Measurements from ENCODE around the gene MARVELD3.
"Not testable (repeated sequence)": the region's sequence is repeated elsewhere in the genome, so short reads cannot be mapped to it uniquely, and the experiment has no call there.

Gene MARVELD3

DNA sequence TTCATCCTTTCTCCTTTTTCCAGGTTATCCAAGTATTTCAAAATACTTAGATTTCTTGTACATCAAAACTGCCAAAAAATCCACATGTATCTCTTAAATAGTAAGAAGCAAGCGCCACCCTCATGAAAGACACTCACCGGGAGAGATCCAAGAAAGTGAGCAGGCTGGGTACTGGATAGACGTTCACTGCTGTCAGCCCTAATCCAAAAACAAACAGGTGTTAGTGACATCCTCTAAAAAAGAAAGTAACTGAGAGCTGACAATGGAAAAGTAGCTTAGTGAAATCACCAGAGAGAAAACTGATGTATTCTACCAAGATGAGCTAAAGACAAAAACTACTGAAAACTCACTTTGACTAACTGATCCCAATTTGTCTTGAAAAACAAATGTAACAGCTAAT is 46.1 kb downstream of the MARVELD3 start:
- DNase-seq (ENCODE audit: low read depth) = no peak

DNA sequence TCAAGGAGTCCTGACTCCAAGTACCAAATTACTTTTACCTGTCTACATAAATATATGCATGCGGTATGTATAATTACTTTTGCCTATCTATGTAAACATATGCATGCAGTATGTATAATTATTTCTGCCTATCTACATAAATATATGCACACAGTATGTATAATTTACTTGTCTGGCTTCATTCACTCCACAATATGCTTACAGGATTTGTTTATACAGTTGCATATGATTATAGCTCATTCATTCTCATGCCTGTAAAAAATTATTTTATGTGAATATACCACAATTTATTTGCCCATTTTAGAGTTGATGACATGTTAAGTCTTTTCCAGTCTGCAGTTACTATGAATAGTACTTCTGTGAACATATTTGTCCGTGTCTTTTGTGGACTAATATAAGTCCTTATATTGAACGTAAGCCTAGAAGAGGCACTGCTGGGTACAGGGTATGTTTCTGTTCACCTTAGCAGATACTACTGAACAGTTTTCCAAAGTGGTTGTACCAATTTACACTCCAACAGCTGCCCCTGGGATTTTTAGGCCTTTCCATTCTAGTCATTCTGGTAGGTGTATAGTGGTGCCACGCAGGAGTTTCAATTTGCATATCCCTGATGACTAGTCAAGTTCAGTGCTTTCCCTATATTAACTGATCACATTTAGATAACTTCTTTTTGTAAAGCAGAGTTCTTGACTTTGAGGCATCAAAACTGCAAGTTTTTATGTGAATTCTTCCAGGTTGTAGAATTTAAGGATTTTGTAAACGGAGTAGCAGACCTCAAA is 47.0 kb downstream of the MARVELD3 start:
- DNase-seq (ENCODE audit: low read depth) = no peak

- DNase-seq (ENCODE audit: low read depth) = no peak
These were observed 47.6 kb downstream of the MARVELD3 start for GRCh38 chr16:71673582-71673973.

DNA sequence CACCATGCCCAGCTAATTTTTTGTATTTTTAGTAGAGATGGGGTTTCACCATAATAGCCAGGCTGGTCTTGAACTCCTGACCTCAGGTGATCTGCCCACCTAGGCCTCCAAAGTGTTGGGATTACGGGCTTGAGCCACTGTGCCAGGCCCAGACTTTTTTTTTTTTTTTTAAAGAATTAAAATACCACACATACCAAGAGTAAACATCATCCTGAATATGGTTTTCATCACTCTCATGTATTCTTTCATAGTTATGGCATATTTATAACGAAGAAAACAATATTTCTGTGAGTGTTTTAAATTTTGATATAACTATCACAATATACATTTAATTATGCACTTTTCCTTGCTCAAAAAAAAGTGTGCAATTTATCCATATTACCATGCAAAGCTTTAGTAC is 48.2 kb downstream of the MARVELD3 start:
- DNase-seq (ENCODE audit: low read depth) = no peak

DNA sequence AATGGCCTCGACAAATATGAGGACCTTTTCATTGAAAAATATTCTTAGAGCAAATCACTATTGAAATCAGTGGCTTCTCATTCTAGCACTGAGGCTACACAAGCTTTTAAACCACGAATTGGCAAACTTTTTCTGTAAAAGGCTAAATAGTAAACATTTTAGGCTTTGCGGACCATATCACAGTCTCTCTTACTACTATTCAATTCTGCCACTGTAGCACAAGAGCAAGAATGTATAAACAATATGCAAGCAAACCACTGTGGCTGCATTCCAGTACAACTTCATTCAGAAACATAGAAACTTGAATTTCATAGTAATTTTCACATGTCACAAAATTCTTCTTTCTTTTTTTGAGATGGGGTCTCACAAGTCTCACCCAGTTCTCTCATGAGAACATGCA is 49.4 kb downstream of the MARVELD3 start:
- no peak for DNase-seq (ENCODE audit: low read depth)

DNA sequence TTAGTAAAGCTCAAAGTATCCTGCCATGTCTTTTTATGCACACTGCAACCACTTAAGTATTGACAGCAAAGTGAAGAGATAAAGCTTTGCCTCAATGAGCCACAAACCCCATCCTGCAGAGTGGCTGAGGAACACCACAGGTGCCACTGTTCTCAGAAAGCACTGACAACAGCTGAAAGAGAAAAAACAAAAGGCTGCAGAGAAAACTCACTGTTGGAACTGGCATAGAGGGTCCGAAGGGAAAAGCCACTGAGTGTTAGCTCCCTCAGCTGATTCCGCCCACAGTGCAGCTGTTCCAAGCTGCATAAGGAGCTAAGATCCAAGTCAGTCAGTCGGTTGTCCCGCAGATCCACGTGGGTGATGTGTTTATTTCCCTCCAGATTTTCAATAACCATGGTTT is 50.3 kb downstream of the MARVELD3 start:
- no peak for DNase-seq (ENCODE audit: low read depth)

DNA sequence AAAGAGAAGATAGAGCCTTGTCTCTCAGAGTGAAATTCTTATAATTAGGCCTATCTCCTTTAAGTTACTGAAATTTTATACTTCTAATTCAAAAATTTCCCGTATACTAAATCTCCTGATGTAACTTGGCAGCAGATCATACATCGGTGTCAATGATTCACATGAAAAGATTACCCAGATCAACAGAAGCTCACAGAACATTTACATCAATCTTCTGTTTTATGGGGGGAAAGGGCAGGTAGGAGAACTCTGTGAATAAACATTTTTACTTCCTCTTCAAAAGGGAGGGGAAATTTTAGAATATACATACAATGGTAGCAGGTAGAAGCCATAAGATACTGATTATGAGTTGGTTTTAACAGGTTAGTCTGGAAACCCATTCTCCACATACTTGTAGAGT is 55.4 kb downstream of the MARVELD3 start:
- DNase-seq (ENCODE audit: low read depth) = no peak

GRCh38 chr16:71684280-71684679 is 58.3 kb downstream of the MARVELD3 start:
- DNase-seq (ENCODE audit: low read depth) = not testable (repeated sequence)
